ENCODE data around the gene CRYBG1.

- TF ChIP-seq CTCF (optimal IDR thresholded peaks at IDR 0.05 in 1 of 3, IDR thresholded peaks at IDR 0.05 in 1 of 3, conservative IDR thresholded peaks at IDR 0.05 in 1 of 3; ENCODE audit: extremely low read depth in 1 of 3, insufficient read depth in 2 of 3, low read length in 3 of 3) (no peak), EZH2 (IDR thresholded peaks at IDR 0.05; ENCODE audit: low read length) (no peak)
Observed at GRCh38 chr6:106527117-106527516, 166.6 kb downstream of the CRYBG1 start.
